Peyer's patch (tissue), 4 donors: Measurements from ENCODE around the gene TREM2.

Experiments
- POLR2A ChIP-seq, 2 donors: fragments of 450-650 bp; IDR thresholded peaks; one replicate each; pipeline ENCODE4 v1.5.1; 2017; ENCODE audit warnings: antibody characterized with exemption in 2 of 2, mild to moderate bottlenecking in 2 of 2, moderate library complexity in 2 of 2
- TF ChIP-seq, protein P1 (sequence below), 6 experiments: fragments of 450-650 bp in 4 of 6; fragments of 200-600 bp in 2 of 6; sonication (generic) in 1 of 6; IDR thresholded peaks; one replicate each; pipeline ENCODE4 v1.5.1; 2017 to 2019; ENCODE audit warnings: antibody characterized with exemption in 6 of 6, mild to moderate bottlenecking in 3 of 6, moderate library complexity in 1 of 6

DNA sequence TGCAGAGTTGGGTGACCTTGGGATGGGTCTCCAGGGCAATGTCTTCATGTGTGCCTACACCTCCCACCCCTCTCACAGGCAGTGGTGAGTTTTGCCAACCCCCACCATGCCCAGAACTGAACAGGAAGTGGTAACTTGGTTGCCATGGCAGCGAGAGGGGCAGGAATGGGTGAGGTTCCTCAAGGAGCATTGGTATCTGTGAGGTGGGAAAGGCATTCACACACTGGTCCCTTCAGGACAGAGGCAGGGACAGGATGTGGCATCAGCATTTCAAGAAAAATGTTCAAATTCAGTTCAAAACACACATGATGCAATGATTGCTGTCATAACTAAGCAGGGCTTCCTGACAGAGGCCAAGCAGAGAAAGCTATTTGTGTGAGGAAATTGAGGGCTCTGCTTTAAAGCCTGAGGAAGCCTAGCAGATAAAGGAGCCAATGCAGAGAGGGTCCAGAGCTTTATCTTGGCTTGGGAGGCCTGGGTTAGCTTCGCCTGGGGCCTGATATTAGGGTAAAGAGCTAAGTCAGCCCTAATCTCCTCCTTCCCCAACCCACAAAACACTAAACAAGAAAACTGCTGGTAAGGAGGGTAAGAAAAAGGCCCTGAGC, 37.5 kb upstream of the TREM2 start:
- no peak for TF ChIP-seq POLR2A (IDR thresholded peaks at IDR 0.05)
- TF ChIP-seq, protein P1, sequence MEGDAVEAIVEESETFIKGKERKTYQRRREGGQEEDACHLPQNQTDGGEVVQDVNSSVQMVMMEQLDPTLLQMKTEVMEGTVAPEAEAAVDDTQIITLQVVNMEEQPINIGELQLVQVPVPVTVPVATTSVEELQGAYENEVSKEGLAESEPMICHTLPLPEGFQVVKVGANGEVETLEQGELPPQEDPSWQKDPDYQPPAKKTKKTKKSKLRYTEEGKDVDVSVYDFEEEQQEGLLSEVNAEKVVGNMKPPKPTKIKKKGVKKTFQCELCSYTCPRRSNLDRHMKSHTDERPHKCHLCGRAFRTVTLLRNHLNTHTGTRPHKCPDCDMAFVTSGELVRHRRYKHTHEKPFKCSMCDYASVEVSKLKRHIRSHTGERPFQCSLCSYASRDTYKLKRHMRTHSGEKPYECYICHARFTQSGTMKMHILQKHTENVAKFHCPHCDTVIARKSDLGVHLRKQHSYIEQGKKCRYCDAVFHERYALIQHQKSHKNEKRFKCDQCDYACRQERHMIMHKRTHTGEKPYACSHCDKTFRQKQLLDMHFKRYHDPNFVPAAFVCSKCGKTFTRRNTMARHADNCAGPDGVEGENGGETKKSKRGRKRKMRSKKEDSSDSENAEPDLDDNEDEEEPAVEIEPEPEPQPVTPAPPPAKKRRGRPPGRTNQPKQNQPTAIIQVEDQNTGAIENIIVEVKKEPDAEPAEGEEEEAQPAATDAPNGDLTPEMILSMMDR (IDR thresholded peaks at IDR 0.05) = no peak
